ENCODE data around the gene TAF10.

The TAF10 gene
- 19.6 to 27.9 reads per million in 2 donors for total RNA-seq

- peak; percentile 89 to 97 (median 95) for DNase-seq
Measured at GRCh38 chr11:6612213-6613041, at the start of gene TAF10. TAF10 (minus strand) TSS chr11:6612216; CDS start chr11:6612189, 27 bp downstream.

GRCh38 chr11:6660712-6661111 is 48.7 kb upstream of the TAF10 start:
- no peak for DNase-seq

- DNase-seq, result no peak
Measured at GRCh38 chr11:6658647-6659046, 46.6 kb upstream of the TAF10 start.

GRCh38 chr11:6657346-6657745 is 45.3 kb upstream of the TAF10 start:
- DNase-seq, result no peak

GRCh38 chr11:6656936-6657335 is 44.9 kb upstream of the TAF10 start:
- DNase-seq, result no peak

- DNase-seq, result no peak
Measured at GRCh38 chr11:6656584-6656915, 44.5 kb upstream of the TAF10 start.

GRCh38 chr11:6655790-6656583 is 44.0 kb upstream of the TAF10 start, which contains the start of gene DCHS1:
DCHS1 (minus strand) TSS chr11:6655809; CDS start chr11:6641613, 14,196 bp downstream.
- peak in 1 of 5 experiments; percentile 15 for DNase-seq

GRCh38 chr11:6655020-6655789 is 43.2 kb upstream of the TAF10 start:
- no peak for DNase-seq

GRCh38 chr11:6654281-6655019 is 42.4 kb upstream of the TAF10 start:
- no peak for DNase-seq

GRCh38 chr11:6653656-6654055 is 41.6 kb upstream of the TAF10 start:
- DNase-seq, result no peak

GRCh38 chr11:6653097-6653496 is 41.1 kb upstream of the TAF10 start:
- DNase-seq, result no peak

GRCh38 chr11:6652182-6652581 is 40.2 kb upstream of the TAF10 start:
- no peak for DNase-seq

- no peak for DNase-seq
Measured at GRCh38 chr11:6650980-6651379, 39.0 kb upstream of the TAF10 start.

- DNase-seq, result no peak
Measured at GRCh38 chr11:6650104-6650503, 38.1 kb upstream of the TAF10 start.

GRCh38 chr11:6648501-6648900 is 36.5 kb upstream of the TAF10 start:
- DNase-seq, result no peak

- no peak for DNase-seq
Measured at GRCh38 chr11:6647836-6648235, 35.8 kb upstream of the TAF10 start.

- peak in 1 of 5 experiments; percentile 45 for DNase-seq
Measured at GRCh38 chr11:6646918-6647679, 35.1 kb upstream of the TAF10 start.

GRCh38 chr11:6646576-6646917 is 34.5 kb upstream of the TAF10 start:
- no peak for DNase-seq

GRCh38 chr11:6646071-6646470 is 34.1 kb upstream of the TAF10 start:
- DNase-seq, result no peak

- no peak for DNase-seq
Measured at GRCh38 chr11:6642957-6643356, 30.9 kb upstream of the TAF10 start.

- no peak for DNase-seq
Measured at GRCh38 chr11:6640985-6641701, 29.1 kb upstream of the TAF10 start.

All from T-helper 2 cell (primary cell).